SK-N-SH (cell line): ENCODE results near the gene SGPL1. TPM values are rescaled to one million over a fixed set of nuclear protein-coding genes. Genes with fewer than 3 reads are reported as not detected.

Experiments used
- CTCF ChIA-PET: fragments of 300-600, 350-600 bp; formaldehyde crosslinking; extraction: SDS; loops from one replicate; lab custom pipeline; 2021; lab: Yijun Ruan, JAX
- POLR2A ChIA-PET: fragments of 350-600 bp; sonication (Branson Sonifier 250); formaldehyde crosslinking; extraction: SDS; loops from one replicate; lab custom pipeline; 2020; ENCODE audit warnings: antibody characterized with exemption, inconsistent platforms; lab: Yijun Ruan, JAX
- DNase-seq: peaks from one replicate; pipeline ENCODE4 v3.0.0; 2012
- H2AFZ ChIP-seq: fragments of 200-600 bp; sonication (generic); 2 replicates; pipeline ENCODE4 v1.8.1; 2016; ENCODE audit warnings: antibody characterized with exemption, mild to moderate bottlenecking, low read depth
- H3F3A ChIP-seq: fragments of 200-600 bp; sonication (generic); replicated peaks from 2 replicates; pipeline ENCODE3; 2016; ENCODE audit warnings: antibody characterized with exemption, mild to moderate bottlenecking; ENCODE audit not compliant: insufficient read depth
- H3K27ac ChIP-seq, 2 experiments: fragments of 200-500 bp in 1 of 2; fragments of 200-600 bp in 1 of 2; sonication (Bioruptor generic) in 1 of 2; sonication (generic), shearing (Covaris generic) in 1 of 2; 2 replicates each; pipeline versions ENCODE4 v1.5.1 to v1.6.1; 2014 to 2016; ENCODE audit warnings: low read depth in 2 of 2, inconsistent platforms in 1 of 2, low read length in 1 of 2, mild to moderate bottlenecking in 1 of 2, mixed read lengths in 1 of 2
- H3K27me3 ChIP-seq: fragments of 200-600 bp; sonication (generic), shearing (Covaris generic); 2 replicates; pipeline ENCODE4 v1.6.1; 2016; ENCODE audit warnings: mixed run types; ENCODE audit not compliant: insufficient read depth
- H3K36me3 ChIP-seq, 2 experiments: fragments of 200-500 bp in 1 of 2; fragments of 200-600 bp in 1 of 2; sonication (Bioruptor generic) in 1 of 2; sonication (generic) in 1 of 2; replicated peaks in 1 of 2; 2 replicates each; pipeline versions ENCODE3 to v1.5.1; 2014 to 2016; ENCODE audit warnings: low read length in 1 of 2, mild to moderate bottlenecking in 1 of 2; ENCODE audit not compliant: insufficient read depth in 2 of 2, control insufficient read depth in 1 of 2
- H3K4me1 ChIP-seq, 2 experiments: fragments of 200-500 bp in 1 of 2; fragments of 200-600 bp in 1 of 2; sonication (Bioruptor generic) in 1 of 2; sonication (generic), shearing (Covaris generic) in 1 of 2; 2 replicates each; pipeline versions ENCODE4 v1.5.1 to v1.6.1; 2014 to 2016; ENCODE audit warnings: low read depth in 1 of 2, low read length in 1 of 2, mixed run types in 1 of 2; ENCODE audit not compliant: insufficient read depth in 2 of 2, control insufficient read depth in 1 of 2
- H3K4me2 ChIP-seq: fragments of 200-600 bp; sonication (generic), shearing (Covaris generic); 2 replicates; pipeline ENCODE4 v1.6.1; 2017; ENCODE audit warnings: mixed run types
- H3K4me3 ChIP-seq, 2 experiments: fragments of 200-500 bp in 1 of 2; fragments of 200-600 bp in 1 of 2; sonication (Bioruptor generic) in 1 of 2; sonication (generic), shearing (Covaris generic) in 1 of 2; 2 replicates each; pipeline versions ENCODE4 v1.5.1 to v1.8.1; 2014 to 2016; ENCODE audit warnings: low read depth in 2 of 2, inconsistent platforms in 1 of 2, low read length in 1 of 2, mild to moderate bottlenecking in 1 of 2, mixed read lengths in 1 of 2, moderate library complexity in 1 of 2
- H3K79me2 ChIP-seq: fragments of 200-600 bp; sonication (generic); 2 replicates; pipeline ENCODE4 v1.8.1; 2017; ENCODE audit warnings: mild to moderate bottlenecking; ENCODE audit not compliant: insufficient read depth
- H3K9ac ChIP-seq: fragments of 200-600 bp; sonication (generic); 2 replicates; pipeline ENCODE4 v1.6.1; 2017; ENCODE audit warnings: mixed run types
- H3K9me2 ChIP-seq: fragments of 200-600 bp; sonication (generic); 2 replicates; pipeline ENCODE4 v1.6.1; 2017; ENCODE audit warnings: mixed run types
- H3K9me3 ChIP-seq: fragments of 200-600 bp; sonication (generic); 2 replicates; pipeline ENCODE4 v1.6.1; 2017; ENCODE audit warnings: mixed run types, mild to moderate bottlenecking, moderate library complexity
- H4K20me1 ChIP-seq: fragments of 200-600 bp; sonication (generic); 2 replicates; pipeline ENCODE4 v1.6.1; 2017; ENCODE audit warnings: mild to moderate bottlenecking, mixed run types; ENCODE audit not compliant: insufficient read depth
- CHD2 ChIP-seq: fragments of 150-350 bp; IDR thresholded peaks from 2 replicates; pipeline ENCODE4 v1.6.1; 2018; ENCODE audit warnings: low read length; ENCODE audit not compliant: partially characterized antibody
- EP300 ChIP-seq, 2 experiments: IDR thresholded peaks; 2 replicates each; pipeline versions ENCODE4 v1.4.0 to v1.6.1; 2012; ENCODE audit warnings: borderline replicate concordance in 1 of 2, low read depth in 1 of 2, low read length in 1 of 2
- EZH2phosphoT487 ChIP-seq: fragments of 200-600 bp; sonication (generic); IDR thresholded peaks from 2 replicates; pipeline ENCODE4 v1.6.1; 2017; ENCODE audit warnings: low read depth, mixed run types, mild to moderate bottlenecking, antibody characterized with exemption, moderate library complexity, borderline replicate concordance
- FOSL2 ChIP-seq: IDR thresholded peaks from 2 replicates; pipeline ENCODE4 v1.4.0; 2012; ENCODE audit warnings: low read depth, mild to moderate bottlenecking, moderate library complexity, borderline replicate concordance
- FOXJ3 ChIP-seq: sonication (generic); formaldehyde crosslinking; IDR thresholded peaks from 2 replicates; pipeline ENCODE4 v1.5.1; 2020; ENCODE audit warnings: mild to moderate bottlenecking, missing genetic modification reagents
- FOXM1 ChIP-seq: IDR thresholded peaks from 2 replicates; pipeline ENCODE4 v1.4.0; 2012; ENCODE audit warnings: low read depth, mild to moderate bottlenecking
- GABPA ChIP-seq: IDR thresholded peaks from 2 replicates; pipeline ENCODE4 v1.4.0; 2012; ENCODE audit warnings: low read depth, mild to moderate bottlenecking
- GATA2 ChIP-seq: sonication (generic); formaldehyde crosslinking; IDR thresholded peaks from 2 replicates; pipeline ENCODE4 v1.5.0; 2020; ENCODE audit warnings: mild to moderate bottlenecking, missing genetic modification reagents
- MXI1 ChIP-seq: IDR thresholded peaks from 2 replicates; pipeline ENCODE4 v1.6.1; 2012; ENCODE audit warnings: mild to moderate bottlenecking, low read depth, low read length, improper control_type of control experiment
- NFIC ChIP-seq: IDR thresholded peaks from 2 replicates; pipeline ENCODE4 v1.4.0; 2012; ENCODE audit warnings: borderline replicate concordance
- NRF1 ChIP-seq: IDR thresholded peaks from 2 replicates; pipeline ENCODE4 v1.6.1; 2012; ENCODE audit warnings: low read depth, mild to moderate bottlenecking, low read length
- RAD21 ChIP-seq: IDR thresholded peaks from 2 replicates; pipeline ENCODE4 v1.6.1; 2012; ENCODE audit warnings: mild to moderate bottlenecking, low read length
- RFX5 ChIP-seq: IDR thresholded peaks from 2 replicates; pipeline ENCODE4 v1.6.1; 2012; ENCODE audit warnings: mild to moderate bottlenecking, improper control_type of control experiment, low read length
- RXRA ChIP-seq: IDR thresholded peaks from 2 replicates; pipeline ENCODE4 v1.4.0; 2012; ENCODE audit warnings: low read depth, mild to moderate bottlenecking, borderline replicate concordance
- SMC3 ChIP-seq: IDR thresholded peaks from 2 replicates; pipeline ENCODE4 v1.6.1; 2012; ENCODE audit warnings: low read depth, low read length, improper control_type of control experiment
- TEAD4 ChIP-seq: IDR thresholded peaks from 2 replicates; pipeline ENCODE4 v1.4.0; 2012; ENCODE audit warnings: mild to moderate bottlenecking, borderline replicate concordance; ENCODE audit not compliant: insufficient read depth
- USF2 ChIP-seq: fragments of 150-350 bp; IDR thresholded peaks from 2 replicates; pipeline ENCODE4 v1.6.1; 2017; ENCODE audit warnings: antibody characterized with exemption, low read length, low read depth, borderline replicate concordance
- ZBTB33 ChIP-seq: IDR thresholded peaks from 2 replicates; pipeline ENCODE4 v1.4.0; 2012; ENCODE audit warnings: low read depth, borderline replicate concordance
- WGBS: methylation state at CpG from one replicate; pipeline ENCODE4 v1.1.6; 2017; ENCODE audit warnings: low lambda C conversion rate; 5-methylcytosine and 5-hydroxymethylcytosine counted together
- polyA plus RNA-seq, 3 experiments: library from polyadenylated mRNA; depleted of rRNA; stranded (reverse); fragments of >200 nt; gene quantifications; 2 replicates each; pipeline ENCODE4 v1.2.3, GENCODE V29; 2012
- TF ChIP-seq, protein P1 (sequence below): IDR thresholded peaks from 2 replicates; pipeline ENCODE4 v1.6.1; 2012; ENCODE audit warnings: mild to moderate bottlenecking, low read depth, low read length, moderate library complexity
- TF ChIP-seq, protein P2 (sequence below): IDR thresholded peaks from 2 replicates; pipeline ENCODE4 v1.4.0; 2012; ENCODE audit warnings: low read depth, borderline replicate concordance

SGPL1 gene
- polyA plus RNA-seq, 1 of the 3 experiments (the other 2 are of a cell fraction): 11.8 TPM

DNA sequence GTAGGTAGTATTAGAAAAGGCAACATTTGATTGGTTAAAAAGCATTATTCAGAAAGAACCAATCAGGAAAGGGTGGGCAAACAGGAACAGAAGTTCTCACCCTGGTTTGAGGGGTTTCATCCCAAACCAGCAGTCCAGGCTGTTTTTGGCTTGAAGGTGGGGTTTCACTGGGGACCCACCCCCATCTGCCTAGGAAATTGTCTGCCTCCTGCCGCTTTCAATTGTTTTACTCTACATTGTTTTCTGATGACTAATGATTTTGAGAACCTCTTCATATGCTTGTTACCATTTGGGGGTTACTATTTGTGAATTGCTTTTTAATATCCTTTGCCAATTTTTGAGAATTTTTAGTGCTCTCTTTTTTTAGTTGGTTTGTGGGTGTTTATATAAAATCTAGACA, 75.9 kb downstream of the SGPL1 start:
- H2AFZ ChIP-seq: no peak overlapping the region
- no peak for TF ChIP-seq FOXM1
- no peak for TF ChIP-seq RXRA
- TF ChIP-seq USF2: no peak
- TF ChIP-seq RFX5: no peak
- TF ChIP-seq, protein P1, sequence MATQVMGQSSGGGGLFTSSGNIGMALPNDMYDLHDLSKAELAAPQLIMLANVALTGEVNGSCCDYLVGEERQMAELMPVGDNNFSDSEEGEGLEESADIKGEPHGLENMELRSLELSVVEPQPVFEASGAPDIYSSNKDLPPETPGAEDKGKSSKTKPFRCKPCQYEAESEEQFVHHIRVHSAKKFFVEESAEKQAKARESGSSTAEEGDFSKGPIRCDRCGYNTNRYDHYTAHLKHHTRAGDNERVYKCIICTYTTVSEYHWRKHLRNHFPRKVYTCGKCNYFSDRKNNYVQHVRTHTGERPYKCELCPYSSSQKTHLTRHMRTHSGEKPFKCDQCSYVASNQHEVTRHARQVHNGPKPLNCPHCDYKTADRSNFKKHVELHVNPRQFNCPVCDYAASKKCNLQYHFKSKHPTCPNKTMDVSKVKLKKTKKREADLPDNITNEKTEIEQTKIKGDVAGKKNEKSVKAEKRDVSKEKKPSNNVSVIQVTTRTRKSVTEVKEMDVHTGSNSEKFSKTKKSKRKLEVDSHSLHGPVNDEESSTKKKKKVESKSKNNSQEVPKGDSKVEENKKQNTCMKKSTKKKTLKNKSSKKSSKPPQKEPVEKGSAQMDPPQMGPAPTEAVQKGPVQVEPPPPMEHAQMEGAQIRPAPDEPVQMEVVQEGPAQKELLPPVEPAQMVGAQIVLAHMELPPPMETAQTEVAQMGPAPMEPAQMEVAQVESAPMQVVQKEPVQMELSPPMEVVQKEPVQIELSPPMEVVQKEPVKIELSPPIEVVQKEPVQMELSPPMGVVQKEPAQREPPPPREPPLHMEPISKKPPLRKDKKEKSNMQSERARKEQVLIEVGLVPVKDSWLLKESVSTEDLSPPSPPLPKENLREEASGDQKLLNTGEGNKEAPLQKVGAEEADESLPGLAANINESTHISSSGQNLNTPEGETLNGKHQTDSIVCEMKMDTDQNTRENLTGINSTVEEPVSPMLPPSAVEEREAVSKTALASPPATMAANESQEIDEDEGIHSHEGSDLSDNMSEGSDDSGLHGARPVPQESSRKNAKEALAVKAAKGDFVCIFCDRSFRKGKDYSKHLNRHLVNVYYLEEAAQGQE: no peak
- TF ChIP-seq FOXJ3 (CRISPR knock-in tag): no peak
- TF ChIP-seq EP300 (IDR thresholded peaks at IDR 0.05; ENCODE audit: borderline replicate concordance in 1 of 2, low read depth in 1 of 2, low read length in 1 of 2): no peak
- TF ChIP-seq CHD2: no peak
- TF ChIP-seq ZBTB33: no peak
- TF ChIP-seq SMC3: no peak
- no peak for TF ChIP-seq RAD21
- TF ChIP-seq NRF1: no peak
- no peak for TF ChIP-seq EZH2phosphoT487
- no peak for TF ChIP-seq NFIC
- TF ChIP-seq GABPA: no peak
- no peak for TF ChIP-seq FOSL2
- TF ChIP-seq, protein P2, sequence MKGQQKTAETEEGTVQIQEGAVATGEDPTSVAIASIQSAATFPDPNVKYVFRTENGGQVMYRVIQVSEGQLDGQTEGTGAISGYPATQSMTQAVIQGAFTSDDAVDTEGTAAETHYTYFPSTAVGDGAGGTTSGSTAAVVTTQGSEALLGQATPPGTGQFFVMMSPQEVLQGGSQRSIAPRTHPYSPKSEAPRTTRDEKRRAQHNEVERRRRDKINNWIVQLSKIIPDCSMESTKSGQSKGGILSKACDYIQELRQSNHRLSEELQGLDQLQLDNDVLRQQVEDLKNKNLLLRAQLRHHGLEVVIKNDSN: no peak
- no peak for TF ChIP-seq GATA2 (CRISPR knock-in tag)
- no peak for TF ChIP-seq MXI1
- TF ChIP-seq TEAD4: no peak
- 87% methylated on average over 1 of the region's 1 CpG for WGBS
- DNase-seq: no peak
- no peaks in the 10 kb centered on the region for H3K9me3 ChIP-seq
- H3F3A ChIP-seq: no peaks in the 10 kb centered on the region
- H3K4me3 ChIP-seq: no peak overlapping the region
- ChIA-PET POLR2A (interaction anchor here (1.1 to 1.5 kb wide), 5 partner anchors 14 to 385 kb away, joined by 3 to 8 read pairs (median 5); partner anchors contain the start of gene UNC5B), CTCF (interaction anchor here (1.0 to 2.9 kb wide), 2 partner anchors 12 to 430 kb away, joined by 3 to 27 read pairs; no protein-coding TSS in a partner anchor)
- H3K27me3 ChIP-seq: no peaks in the 10 kb centered on the region
- H3K27ac ChIP-seq: peak overlapping the region in 1 of 2 experiments; percentile 98; a peak in 2 of 4 replicates
- no peak overlapping the region for H3K9ac ChIP-seq
- H3K36me3 ChIP-seq: no peaks in the 10 kb centered on the region
- peaks cover 6 to 37% of the 10 kb centered on the region in 2 experiments; a peak in 2 of 4 replicates for H3K4me1 ChIP-seq
- H4K20me1 ChIP-seq: no peaks in the 10 kb centered on the region
- H3K79me2 ChIP-seq: no peaks in the 10 kb centered on the region
- H3K9me2 ChIP-seq: no peaks in the 10 kb centered on the region
- H3K4me2 ChIP-seq: no peak overlapping the region
